ENCODE measurements around the gene ARHGEF4.

ARHGEF4 gene

GRCh38 chr2:130850788-130851623, 14.3 kb downstream of the ARHGEF4 start:
- no peak for DNase-seq (ENCODE audit: low read depth)

GRCh38 chr2:130851624-130852382, 15.1 kb downstream of the ARHGEF4 start:
- no peak for DNase-seq (ENCODE audit: low read depth)

- no peak for DNase-seq (ENCODE audit: low read depth)
These were observed 15.9 kb downstream of the ARHGEF4 start for GRCh38 chr2:130852521-130853115.

- DNase-seq (ENCODE audit: low read depth), result no peak
These were observed 16.7 kb downstream of the ARHGEF4 start for GRCh38 chr2:130853391-130853790.

- no peak for DNase-seq (ENCODE audit: low read depth)
These were observed 17.6 kb downstream of the ARHGEF4 start for GRCh38 chr2:130854301-130854700.

- DNase-seq (ENCODE audit: low read depth), result peak; percentile 69
These were observed 28.4 kb downstream of the ARHGEF4 start for GRCh38 chr2:130864830-130865800.

- DNase-seq (ENCODE audit: low read depth), result no peak
These were observed 32.9 kb downstream of the ARHGEF4 start for GRCh38 chr2:130869441-130870160.

GRCh38 chr2:130870161-130870485, 33.4 kb downstream of the ARHGEF4 start:
- DNase-seq (ENCODE audit: low read depth), result no peak

- DNase-seq (ENCODE audit: low read depth), result no peak
These were observed 34.1 kb downstream of the ARHGEF4 start for GRCh38 chr2:130870779-130871178.

- DNase-seq (ENCODE audit: low read depth), result no peak
These were observed 35.4 kb downstream of the ARHGEF4 start for GRCh38 chr2:130871843-130872740.

- DNase-seq (ENCODE audit: low read depth), result no peak
These were observed 36.0 kb downstream of the ARHGEF4 start for GRCh38 chr2:130872741-130873125.

GRCh38 chr2:130873700-130874346, 37.1 kb downstream of the ARHGEF4 start:
- peak; percentile 39 for DNase-seq (ENCODE audit: low read depth)

GRCh38 chr2:130874512-130874911, 37.8 kb downstream of the ARHGEF4 start:
- no peak for DNase-seq (ENCODE audit: low read depth)

- no peak for DNase-seq (ENCODE audit: low read depth)
These were observed 39.2 kb downstream of the ARHGEF4 start for GRCh38 chr2:130875935-130876334.

- no peak for DNase-seq (ENCODE audit: low read depth)
These were observed 40.5 kb downstream of the ARHGEF4 start for GRCh38 chr2:130877258-130877657.

GRCh38 chr2:130878316-130878715, 41.6 kb downstream of the ARHGEF4 start:
- DNase-seq (ENCODE audit: low read depth), result no peak

GRCh38 chr2:130878933-130879332, 42.2 kb downstream of the ARHGEF4 start:
- DNase-seq (ENCODE audit: low read depth), result no peak

- no peak for DNase-seq (ENCODE audit: low read depth)
These were observed 45.5 kb downstream of the ARHGEF4 start for GRCh38 chr2:130882111-130882690.

- DNase-seq (ENCODE audit: low read depth), result no peak
These were observed 46.3 kb downstream of the ARHGEF4 start for GRCh38 chr2:130882991-130883390.
